ENCODE measurements around the gene CD164L2. TPM values are rescaled to one million over a fixed set of nuclear protein-coding genes. Genes with fewer than 3 reads are reported as not detected.

Gene CD164L2
- total RNA-seq, 1 donor from 2014 or later = not detected

DNA sequence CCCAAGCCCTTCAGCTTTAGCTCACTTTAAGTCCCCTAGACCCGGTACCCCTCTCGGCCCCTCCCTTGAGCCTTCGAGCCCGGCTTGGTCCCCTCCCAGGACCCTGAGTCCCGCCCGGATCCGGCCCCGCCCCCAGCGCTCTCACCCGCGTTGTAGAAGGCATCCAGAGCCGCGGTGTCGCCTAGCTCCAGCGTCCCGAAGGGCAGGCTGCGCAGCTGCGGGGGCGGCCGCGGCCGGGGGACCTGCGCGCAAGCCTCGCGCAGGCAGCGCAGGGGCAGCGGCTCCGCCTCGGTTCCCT, 17.1 kb downstream of the CD164L2 start:
- DNase-seq (ENCODE audit: low spot score in 2 of 2) (peak; percentile 64 to 76), FAIRE-seq (no peak)

DNA sequence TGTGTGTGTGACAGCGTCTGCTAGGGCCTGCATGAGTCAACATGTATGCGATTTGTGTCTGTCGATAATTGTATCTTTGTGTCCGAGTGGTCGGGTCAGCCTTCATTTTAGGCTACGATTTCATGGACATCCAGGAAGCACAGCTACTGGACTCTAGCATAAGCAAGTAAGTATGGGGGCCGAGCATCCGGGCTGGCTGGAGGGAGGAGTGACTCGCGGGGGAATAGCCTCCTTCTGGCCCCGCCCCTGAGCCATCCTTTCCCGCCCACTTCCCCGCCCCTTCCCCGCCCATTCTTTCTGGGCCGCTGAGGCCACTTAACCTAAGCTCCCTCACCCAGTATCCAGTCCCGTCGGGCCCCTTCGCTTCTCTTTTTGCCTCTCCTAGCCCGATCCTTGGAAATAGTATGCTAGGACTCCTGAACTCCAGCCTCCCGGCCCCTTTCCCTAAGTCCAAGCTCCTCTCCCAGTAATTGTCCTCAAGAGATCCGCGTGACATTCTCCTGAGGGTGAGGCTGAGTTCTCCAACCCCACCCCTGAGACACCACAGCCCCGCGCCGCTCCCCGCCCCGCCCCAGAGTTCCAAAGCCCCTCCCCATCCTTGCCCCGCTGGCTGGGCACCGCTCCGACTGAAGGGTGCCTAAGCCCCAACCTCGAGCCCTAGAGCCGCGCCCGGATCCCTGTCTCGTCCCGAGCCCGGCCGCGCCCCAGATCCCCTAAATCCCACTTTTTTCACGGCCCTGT, 17.6 kb downstream of the CD164L2 start:
- no peak for FAIRE-seq

GRCh38 chr1:27364696-27365371, 18.3 kb downstream of the CD164L2 start:
- FAIRE-seq (no peak), DNase-seq (ENCODE audit: low spot score in 2 of 2) (no peak)

More for the DNA sequence above, 17.6 kb downstream of the CD164L2 start:
- peak; percentile 90 to 96 for DNase-seq (ENCODE audit: low spot score in 2 of 2)

DNA sequence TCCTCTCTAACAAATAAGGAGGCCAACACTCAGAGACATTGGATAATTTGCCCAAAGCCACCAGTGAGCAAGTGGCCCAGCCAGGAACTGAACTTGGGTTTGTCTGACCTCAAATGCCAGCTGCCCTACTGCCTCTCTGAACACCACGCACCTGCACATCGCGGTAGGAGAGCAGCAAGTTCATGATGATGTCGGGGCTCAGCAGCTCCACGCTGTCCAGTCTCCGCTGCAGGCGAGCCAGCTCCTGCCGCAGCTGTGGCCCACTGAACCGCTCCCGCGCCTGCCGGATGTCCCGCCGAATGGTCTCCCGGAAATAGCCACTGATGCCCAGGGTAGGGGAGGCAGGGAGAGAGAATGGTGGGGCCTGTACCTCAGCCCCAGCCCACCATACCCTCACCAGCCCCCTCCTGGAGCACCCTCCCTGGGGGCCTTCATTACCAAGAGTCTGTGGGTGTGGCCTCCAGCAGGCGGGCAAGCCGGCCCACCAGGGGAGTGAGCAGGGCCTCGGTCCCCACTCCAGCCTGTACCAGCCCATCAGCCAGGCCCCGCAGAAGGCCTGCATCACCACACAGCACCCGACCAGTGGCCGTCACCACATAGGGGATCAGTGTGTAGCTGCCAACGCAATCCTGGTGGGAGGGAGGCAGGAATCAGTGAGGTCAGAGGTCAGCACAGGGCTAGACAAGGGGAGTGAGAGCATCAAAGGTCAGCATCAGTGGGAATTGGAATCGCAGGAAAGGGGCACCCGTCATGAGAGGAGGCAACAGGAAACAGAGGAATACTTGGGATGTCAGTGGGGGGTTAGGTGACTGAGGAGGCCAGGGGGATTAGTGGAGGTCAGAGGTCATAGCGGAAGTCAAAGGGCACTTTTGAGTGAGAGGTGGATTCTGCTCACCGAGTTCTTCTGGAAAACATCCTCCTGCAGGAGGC, 19.1 kb downstream of the CD164L2 start:
- DNase-seq (ENCODE audit: low spot score in 2 of 2) (no peak), FAIRE-seq (no peak)

GRCh38 chr1:27361553-27361952, 21.6 kb downstream of the CD164L2 start:
- FAIRE-seq = no peak
- DNase-seq (ENCODE audit: low spot score in 2 of 2) = no peak

- no peak for DNase-seq (ENCODE audit: low spot score in 2 of 2)
- FAIRE-seq = no peak
Measured at GRCh38 chr1:27361044-27361402, 22.1 kb downstream of the CD164L2 start.

DNA sequence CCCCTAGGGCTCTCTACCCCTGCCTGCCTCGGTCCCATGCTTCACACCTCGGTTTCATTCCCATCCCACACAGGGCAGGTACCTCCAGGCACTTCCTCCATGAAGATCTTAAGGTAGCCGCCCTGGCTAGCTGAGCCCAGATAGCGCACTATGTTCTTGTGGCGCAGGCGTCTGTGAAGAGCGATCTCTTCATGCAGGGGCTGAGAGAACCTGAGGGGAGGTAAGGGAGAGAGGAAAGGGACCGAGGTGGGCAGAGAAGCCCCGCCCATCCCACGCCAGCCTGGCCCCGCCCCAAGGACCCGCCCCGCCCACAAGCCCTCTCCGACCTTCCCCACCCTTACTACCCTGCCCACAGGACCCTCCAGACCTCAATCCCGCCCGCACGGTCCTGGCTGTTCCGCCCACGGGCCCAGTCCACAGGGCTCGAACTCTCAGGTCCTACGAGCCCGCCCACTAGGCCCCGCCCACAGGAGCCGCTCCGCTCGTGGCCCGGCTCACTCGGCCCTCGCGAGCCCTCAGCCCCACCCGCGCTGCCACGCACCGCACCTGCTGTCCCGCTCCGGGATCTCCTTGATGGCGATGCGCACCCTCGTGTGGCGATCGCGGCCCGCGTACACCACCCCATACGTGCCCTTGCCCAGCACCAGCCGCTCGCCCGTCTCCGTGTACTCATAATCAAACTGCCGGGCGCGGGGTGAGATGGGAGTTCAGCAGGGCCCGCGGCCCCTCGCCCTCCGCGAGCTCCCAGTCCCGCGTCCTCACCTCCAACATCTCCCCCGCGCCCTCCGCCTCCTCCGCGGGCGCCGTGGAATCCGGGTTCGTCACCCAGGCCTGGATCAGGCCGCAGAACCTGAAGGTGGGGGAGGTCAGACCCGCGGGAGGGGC, 22.7 kb downstream of the CD164L2 start:
- FAIRE-seq (no peak), DNase-seq (ENCODE audit: low spot score in 2 of 2) (peak in 1 of 2 donors; percentile 80)

GRCh38 chr1:27359822-27360158, 23.3 kb downstream of the CD164L2 start:
- FAIRE-seq (no peak), DNase-seq (ENCODE audit: low spot score in 2 of 2) (no peak)

DNA sequence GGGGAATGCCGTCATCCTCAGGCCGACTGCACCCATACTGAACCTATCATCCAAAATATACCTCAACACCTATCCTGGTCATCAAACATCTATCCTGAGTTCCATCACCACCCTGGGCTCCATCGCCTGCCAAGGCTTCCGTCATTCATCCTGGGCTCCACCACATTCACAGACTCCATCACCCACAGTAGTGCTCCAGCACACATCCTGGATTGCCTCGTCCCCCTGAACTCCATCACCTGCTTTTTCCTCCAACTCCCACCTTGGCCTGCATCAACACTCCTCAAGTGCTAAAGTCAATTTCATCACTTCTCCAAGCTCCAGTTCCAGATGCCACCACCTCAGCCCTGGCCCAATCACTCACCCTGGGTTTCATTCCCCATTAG, 24.2 kb downstream of the CD164L2 start:
- no peak for DNase-seq (ENCODE audit: low spot score in 2 of 2)
- no peak for FAIRE-seq

DNA sequence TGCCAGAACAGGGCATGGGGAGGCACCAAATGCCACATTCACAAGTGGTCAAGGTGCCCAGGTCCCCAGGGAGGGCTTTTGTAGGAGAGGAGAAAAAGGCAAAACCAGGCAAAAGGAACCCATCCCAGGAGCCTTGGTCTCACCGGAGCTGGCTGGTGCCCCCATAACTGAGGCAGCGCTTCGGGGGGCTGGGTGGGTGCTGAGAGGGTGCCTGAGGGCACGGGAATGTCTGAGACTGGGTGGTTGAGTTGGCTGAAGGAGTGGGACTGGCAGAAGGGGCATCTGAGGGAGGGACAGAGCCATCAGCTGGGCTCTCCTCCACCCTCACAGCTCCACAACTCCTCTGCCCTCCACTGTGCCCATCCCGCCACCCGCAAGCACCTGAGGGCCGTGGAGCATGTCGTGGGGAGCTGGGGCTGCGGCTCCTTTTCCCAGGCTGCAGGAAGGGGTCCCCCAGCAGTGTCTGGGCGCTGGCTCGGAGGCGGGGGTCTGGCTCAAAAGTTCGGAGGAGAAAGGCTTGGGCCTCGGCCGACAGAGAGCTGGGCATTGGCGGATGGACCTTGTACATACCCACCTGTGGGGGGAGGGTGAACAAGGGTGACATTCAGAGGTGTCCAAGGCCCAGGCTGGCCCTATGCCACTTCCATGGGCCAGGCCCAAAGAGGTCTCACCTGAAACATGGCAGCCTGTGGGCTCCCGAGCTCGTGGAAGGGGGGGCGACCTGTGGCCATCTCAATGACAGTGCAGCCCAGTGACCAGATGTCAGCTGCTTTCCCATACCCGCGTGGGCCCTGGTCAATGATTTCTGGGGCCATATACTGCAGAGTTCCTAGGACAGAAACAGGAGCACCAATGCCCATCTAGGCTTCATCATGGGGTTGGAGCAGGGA, 24.9 kb downstream of the CD164L2 start:
- FAIRE-seq (no peak), DNase-seq (ENCODE audit: low spot score in 2 of 2) (no peak)

DNA sequence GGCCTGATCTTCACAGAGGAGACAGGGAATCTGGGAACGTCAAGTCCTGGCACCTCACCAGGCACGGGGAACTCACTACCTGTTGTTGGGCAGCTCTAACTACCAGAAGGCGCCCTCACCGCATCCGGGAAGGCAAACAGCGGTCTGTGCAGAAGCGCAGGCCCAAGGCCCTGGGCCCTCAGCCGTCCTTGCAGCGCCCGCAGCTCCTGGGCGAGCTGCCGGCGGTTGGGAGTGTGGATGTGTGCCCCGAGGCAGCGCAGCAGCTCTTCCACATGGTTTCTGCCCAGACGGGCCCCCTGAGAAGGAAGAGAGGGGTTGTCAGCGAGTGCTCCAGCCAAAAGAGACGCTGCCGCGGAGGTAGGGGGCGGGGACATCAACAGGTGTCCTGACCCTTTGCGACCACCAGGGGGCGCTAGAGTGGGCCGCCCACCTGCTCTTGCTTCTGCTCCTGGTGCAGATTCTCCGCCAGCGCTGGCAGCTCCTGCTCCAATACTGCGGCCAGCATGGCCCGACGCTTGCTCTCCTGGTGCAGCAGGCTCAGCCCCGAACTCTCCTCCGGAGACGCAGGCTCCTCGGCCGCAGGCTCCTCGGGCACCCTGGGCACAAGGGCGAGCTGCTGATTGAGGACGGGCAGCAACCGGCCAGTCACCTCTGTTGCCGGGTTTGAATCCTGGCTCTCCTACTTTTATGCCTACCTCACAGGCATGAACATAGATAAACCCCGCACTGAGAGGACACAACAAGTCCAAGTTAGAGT, 25.7 kb downstream of the CD164L2 start:
- FAIRE-seq = no peak
- DNase-seq (ENCODE audit: low spot score in 2 of 2) = peak; percentile 85 to 93

DNA sequence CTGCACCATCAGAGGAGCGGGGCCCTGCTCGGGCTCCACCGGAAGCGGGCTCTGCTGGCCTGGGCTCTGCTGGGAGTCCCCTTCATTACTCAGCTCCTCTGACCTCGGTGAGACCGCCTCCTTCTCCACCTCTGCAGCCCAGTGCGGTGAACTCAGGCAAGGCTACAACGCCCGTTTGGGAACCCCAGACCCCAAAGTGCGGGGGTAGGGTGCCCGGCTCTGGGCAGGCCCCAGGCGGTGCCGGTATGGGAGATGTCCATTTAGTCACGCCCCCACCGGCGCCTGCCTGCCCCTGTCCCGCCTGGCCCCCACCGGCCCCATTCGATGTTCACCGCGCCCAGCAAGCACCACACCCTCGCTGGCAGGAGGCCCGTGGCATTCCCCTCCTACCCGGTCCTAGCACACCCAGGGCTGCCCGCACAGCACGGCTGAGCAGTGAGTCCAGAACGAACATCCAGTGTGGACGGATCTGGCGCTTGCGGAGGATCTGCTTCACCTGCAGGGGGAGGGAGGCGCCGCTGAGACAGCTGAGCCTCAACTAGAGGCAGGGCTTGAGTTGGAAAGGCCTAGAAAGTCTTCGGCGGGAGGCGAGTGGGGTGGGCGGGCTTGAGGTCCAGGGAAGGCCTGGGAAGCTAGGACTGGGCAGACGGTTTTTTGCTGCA, 26.4 kb downstream of the CD164L2 start:
- no peak for FAIRE-seq
- no peak for DNase-seq (ENCODE audit: low spot score in 2 of 2)

DNA sequence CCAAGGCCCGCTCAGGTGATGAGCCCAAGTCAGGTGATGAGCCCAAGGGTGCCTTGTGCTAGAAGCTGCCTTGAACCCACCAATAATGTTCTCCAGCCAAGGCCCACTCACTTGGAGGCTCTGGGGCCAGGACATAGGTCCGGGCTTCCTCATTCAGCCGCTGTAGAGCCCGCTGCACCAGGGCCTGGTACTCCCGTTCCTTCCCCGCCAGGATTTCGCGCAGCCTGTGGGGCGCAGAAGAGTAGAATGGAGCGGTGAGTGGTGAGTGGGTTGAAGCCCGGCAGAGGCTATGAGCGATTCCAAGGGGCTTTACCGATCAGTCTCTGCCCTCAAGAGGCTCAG, 26.9 kb downstream of the CD164L2 start:
- no peak for FAIRE-seq
- DNase-seq (ENCODE audit: low spot score in 2 of 2) = no peak

- no peak for FAIRE-seq
Measured at GRCh38 chr1:27355683-27356082, 27.4 kb downstream of the CD164L2 start.

GRCh38 chr1:27353629-27354028, 29.5 kb downstream of the CD164L2 start:
- DNase-seq (ENCODE audit: low spot score in 2 of 2) = no peak
- FAIRE-seq = no peak

More at GRCh38 chr1:27355683-27356082, 27.4 kb downstream of the CD164L2 start:
- DNase-seq (ENCODE audit: low spot score in 2 of 2) = no peak

- FAIRE-seq (no peak), DNase-seq (ENCODE audit: low spot score in 2 of 2) (no peak)
Measured at GRCh38 chr1:27353166-27353565, 30.0 kb downstream of the CD164L2 start.

- FAIRE-seq (no peak), DNase-seq (ENCODE audit: low spot score in 2 of 2) (no peak)
Measured at GRCh38 chr1:27351541-27352107, 31.5 kb downstream of the CD164L2 start.
